ENCODE measurements around the gene CCZ1. TPM values are rescaled to one million over a fixed set of nuclear protein-coding genes. Genes with fewer than 3 reads are reported as not detected.
"Not testable (repeated sequence)": the region's sequence is repeated elsewhere in the genome, so short reads cannot be mapped to it uniquely, and the experiment has no call there.

The CCZ1 gene
- total RNA-seq = 10 to 100 TPM; 46.8 to 65.8 (median 56.6) TPM
- polyA plus RNA-seq = 100 to 1,000 TPM in 1 of 3 donors, 10 to 100 TPM in 2; 55.1 to 111 (median 66.1) TPM

DNA sequence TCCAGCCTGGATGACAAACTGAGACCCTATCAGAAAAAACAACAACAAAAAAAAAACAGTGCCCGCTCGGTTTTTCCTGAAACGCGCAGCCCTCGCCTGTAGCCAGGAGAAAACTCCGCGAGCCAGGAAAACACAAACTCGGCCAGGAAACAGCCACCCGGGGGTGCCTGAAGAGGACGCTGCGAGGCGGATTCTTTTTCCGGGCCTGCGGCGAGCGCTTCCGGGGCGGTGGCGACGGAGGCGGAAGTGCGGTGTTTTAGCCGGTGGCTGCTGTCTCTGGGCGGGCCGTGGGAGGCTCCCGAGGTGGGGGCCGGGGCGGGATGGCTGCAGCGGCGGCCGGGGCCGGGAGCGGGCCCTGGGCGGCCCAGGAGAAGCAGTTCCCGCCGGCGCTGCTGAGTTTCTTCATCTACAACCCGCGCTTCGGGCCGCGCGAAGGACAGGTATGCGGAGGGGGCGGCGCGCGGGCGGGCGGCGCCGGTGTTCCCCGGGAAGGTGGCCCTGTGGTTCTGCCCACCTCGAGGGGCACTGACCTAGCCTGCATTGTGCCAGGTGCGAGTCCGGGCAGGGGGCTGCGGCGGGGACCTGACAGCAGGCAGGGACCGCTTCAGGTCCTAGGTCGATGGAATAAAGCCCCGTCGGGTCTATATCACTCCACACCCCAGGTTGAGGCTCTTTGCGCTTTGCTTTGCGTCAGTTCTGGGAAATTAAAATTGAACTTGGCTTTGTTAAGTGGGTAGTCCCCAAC is at the start of gene CCZ1:
CCZ1 (plus strand) TSS at position 254 of the 745 bp plus-strand sequence; CDS start at position 321, 67 bp downstream.
- peak in 2 of 4 donors; percentile 37 to 42 for TF ChIP-seq POLR2AphosphoS5 (IDR thresholded peaks at IDR 0.05)
- Histone ChIP-seq H3K36me3 (peaks cover 0 to 11% (median 0%) of the 10 kb centered on the region in 4 donors), H3K27ac (peak within 1 kb of the TSS; percentile 63 to 74 (median 65)), H3K4me3 (peak within 1 kb of the TSS; percentile 43 to 51 (median 50))
- H3K27me3 ChIP-seq; H3K4me1 ChIP-seq; H3K9me3 ChIP-seq; intact Hi-C loops (cut with DNase I): not testable (repeated sequence)
- whole genome bisulfite sequencing, 2 donors = 0% methylated on average over 23 of the region's 64 CpGs
- DNase-seq = peak; percentile 77

DNA sequence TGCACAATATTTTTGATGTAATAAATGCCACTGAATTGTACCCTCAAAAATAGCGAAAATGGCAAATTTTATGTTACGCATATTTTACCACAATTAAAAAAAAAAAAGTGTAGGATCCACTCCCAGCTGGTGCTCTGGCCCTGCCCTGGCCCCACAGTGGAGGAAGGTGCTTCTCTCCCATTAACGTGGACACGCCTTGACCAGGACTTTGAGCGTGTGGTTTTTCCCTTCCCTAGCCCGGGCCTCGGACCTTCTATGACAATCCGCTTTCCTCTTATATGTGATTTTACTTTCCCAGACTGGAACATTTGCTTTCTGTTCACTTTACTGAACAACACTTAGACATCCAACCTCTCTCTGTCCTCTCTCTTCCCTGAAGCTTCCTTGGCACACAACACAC is 47.6 kb upstream of the CCZ1 start:
- intact Hi-C loops (cut with DNase I) = no loop called here

DNA sequence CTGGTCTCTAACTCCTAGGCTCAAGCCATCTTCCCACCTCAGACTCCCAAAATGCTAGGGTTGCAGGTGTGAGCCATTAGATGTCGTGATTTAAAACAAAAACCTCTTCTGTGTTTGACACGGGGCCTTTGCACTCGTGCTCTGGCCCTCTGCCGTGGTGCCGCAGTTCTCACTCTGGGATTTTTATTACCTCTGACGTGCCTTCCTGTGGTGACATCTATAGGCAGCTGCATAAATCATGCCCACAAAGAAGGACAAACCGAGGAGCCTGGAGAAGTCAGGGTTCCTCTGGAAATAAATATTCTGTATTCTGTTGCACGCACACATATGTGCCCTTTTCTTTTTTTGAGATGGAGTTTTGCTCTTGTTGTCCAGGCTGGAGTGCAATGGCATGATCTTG is 43.8 kb upstream of the CCZ1 start:
- no peaks in the 10 kb centered on the region for H3K36me3 ChIP-seq
- H3K27me3 ChIP-seq = no peaks in the 10 kb centered on the region
- no peak for DNase-seq
- H3K27ac ChIP-seq = no peak overlapping the region
- H3K4me1 ChIP-seq = peaks cover 0 to 3% (median 0%) of the 10 kb centered on the region in 4 donors
- 62 to 86% methylated on average over 8 of the region's 8 CpGs for WGBS, 2 donors
- no peaks in the 10 kb centered on the region for H3K9me3 ChIP-seq
- no peak overlapping the region for H3K4me3 ChIP-seq
- TF ChIP-seq EP300 (IDR thresholded peaks at IDR 0.05) (no peak), POLR2AphosphoS5 (IDR thresholded peaks at IDR 0.05) (no peak), POLR2A (IDR thresholded peaks at IDR 0.05) (no peak)
- TF ChIP-seq, protein P1, sequence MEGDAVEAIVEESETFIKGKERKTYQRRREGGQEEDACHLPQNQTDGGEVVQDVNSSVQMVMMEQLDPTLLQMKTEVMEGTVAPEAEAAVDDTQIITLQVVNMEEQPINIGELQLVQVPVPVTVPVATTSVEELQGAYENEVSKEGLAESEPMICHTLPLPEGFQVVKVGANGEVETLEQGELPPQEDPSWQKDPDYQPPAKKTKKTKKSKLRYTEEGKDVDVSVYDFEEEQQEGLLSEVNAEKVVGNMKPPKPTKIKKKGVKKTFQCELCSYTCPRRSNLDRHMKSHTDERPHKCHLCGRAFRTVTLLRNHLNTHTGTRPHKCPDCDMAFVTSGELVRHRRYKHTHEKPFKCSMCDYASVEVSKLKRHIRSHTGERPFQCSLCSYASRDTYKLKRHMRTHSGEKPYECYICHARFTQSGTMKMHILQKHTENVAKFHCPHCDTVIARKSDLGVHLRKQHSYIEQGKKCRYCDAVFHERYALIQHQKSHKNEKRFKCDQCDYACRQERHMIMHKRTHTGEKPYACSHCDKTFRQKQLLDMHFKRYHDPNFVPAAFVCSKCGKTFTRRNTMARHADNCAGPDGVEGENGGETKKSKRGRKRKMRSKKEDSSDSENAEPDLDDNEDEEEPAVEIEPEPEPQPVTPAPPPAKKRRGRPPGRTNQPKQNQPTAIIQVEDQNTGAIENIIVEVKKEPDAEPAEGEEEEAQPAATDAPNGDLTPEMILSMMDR (IDR thresholded peaks at IDR 0.05) = no peak
- intact Hi-C loops (cut with DNase I) = no loop called here

More for the DNA sequence above, 47.6 kb upstream of the CCZ1 start:
- WGBS, 2 donors = 63 to 88% methylated on average over 8 of the region's 8 CpGs
- H3K9me3 ChIP-seq = no peaks in the 10 kb centered on the region
- TF ChIP-seq POLR2A (IDR thresholded peaks at IDR 0.05) (no peak), EP300 (IDR thresholded peaks at IDR 0.05) (no peak), POLR2AphosphoS5 (IDR thresholded peaks at IDR 0.05) (no peak)
- TF ChIP-seq, protein P1 (IDR thresholded peaks at IDR 0.05) = no peak
- DNase-seq = no peak
- no peaks in the 10 kb centered on the region for H3K27me3 ChIP-seq
- no peaks in the 10 kb centered on the region for H3K36me3 ChIP-seq
- no peaks in the 10 kb centered on the region for H3K4me1 ChIP-seq
- no peak overlapping the region for H3K4me3 ChIP-seq
- no peak overlapping the region for H3K27ac ChIP-seq

DNA sequence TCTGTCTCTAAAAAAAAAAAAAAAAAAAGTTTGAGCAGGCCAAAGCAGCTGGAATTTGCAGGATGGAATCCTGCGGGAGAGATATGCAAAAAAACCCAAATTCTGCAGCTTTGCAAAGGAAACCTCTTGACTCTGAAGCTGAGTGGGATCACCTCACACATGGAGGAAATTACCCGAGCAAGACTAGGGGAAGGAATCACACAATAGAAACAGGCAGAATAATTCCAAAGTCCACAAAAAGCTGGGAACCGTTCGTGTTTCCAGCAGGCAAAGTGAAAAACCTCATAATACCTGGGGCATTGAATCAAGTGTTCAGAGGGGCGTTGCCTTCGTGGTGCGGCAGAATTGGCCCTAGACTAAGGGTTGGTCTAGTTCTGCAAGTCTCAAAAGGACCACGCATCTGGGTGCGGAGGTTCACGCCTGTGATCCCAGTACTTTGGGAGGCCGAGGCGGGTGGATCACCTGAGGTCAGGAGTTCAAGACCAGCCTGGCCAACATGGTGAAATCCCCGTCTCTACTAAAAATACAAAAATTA is 41.4 kb upstream of the CCZ1 start:
- H3K4me3 ChIP-seq; DNase-seq; H3K27me3 ChIP-seq; intact Hi-C loops (cut with DNase I); H3K36me3 ChIP-seq; H3K4me1 ChIP-seq; H3K9me3 ChIP-seq; H3K27ac ChIP-seq: not testable (repeated sequence)
- WGBS, 2 donors = 17 to 72% methylated on average over 13 of the region's 13 CpGs

DNA sequence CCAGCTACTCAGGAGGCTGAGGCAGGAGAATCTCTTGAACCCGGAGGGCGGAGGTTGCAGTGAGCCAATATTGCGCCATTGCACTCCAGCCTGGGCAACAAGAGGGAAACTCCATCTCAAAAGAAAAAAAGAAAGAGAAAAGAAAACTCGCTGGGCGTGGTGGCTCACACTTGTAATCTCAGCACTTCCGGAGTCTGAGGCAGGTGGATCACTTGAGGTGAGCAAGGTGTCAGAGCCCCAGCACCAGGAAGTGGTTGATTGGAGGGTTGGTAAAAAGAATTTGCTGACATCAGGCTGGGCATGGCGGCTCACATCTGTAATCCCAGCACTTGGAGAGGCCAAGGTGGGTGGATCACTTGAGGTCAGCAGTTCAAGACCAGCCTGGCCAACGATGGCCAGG is 40.0 kb upstream of the CCZ1 start:
- H3K4me3 ChIP-seq; H3K27me3 ChIP-seq; DNase-seq; H3K4me1 ChIP-seq; H3K36me3 ChIP-seq; H3K9me3 ChIP-seq; intact Hi-C loops (cut with DNase I); H3K27ac ChIP-seq: not testable (repeated sequence)
- 49 to 73% methylated on average over 8 of the region's 8 CpGs for WGBS, 2 donors

DNA sequence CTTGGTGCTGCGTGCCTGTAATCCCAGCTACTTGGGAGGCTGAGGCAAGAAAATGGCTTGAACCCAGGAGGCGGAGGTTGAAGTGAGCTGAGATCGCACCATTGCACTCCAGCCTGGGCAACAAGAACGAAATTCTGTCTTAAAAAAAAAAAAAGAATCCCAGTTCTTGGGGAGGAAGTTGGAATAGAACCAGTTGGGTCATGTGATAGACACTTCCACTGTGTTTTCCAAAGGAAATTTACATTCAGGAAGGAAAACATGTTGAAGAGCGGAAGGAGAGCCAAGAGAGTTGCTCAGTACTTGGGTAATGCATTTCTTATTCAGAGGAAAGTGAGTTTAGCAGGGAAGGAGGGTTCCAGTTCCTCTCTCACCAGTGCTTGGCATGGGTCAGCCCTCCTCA is 37.3 kb upstream of the CCZ1 start:
- H3K9me3 ChIP-seq; intact Hi-C loops (cut with DNase I): not testable (repeated sequence)

DNA sequence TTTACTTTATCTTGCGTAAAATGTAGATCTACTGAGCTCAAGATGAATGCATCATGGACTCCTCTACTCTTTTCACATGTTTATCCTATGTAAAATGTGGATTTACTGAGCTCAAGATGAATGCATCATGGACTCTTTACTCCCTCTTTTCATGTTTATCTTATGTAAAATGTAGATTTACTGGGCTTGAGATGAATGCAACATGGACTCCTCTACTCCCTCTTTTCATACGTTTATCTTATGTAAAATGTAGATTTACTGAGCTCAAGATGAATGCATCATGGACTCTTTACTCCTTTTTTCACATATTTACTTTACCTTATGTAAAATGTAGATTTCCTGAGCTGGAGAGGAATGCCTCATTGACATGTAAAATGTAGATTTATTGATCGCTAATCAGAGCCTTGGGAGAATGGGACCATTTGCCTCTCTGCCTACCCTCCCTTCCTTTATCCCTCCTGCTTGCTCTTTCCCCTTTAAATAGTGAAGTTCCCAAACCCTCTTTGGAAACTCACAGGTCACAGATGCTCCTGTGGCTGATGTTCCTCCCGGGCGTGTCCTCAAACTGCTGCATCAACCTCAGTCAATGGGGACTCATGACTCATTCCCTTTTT is 35.7 kb upstream of the CCZ1 start:
- 90 to 92% methylated on average over 5 of the region's 5 CpGs for WGBS, 2 donors
- H3K4me1 ChIP-seq; DNase-seq; H3K9me3 ChIP-seq; H3K4me3 ChIP-seq; H3K27ac ChIP-seq; H3K36me3 ChIP-seq; intact Hi-C loops (cut with DNase I); H3K27me3 ChIP-seq: not testable (repeated sequence)

More for the DNA sequence above, 37.3 kb upstream of the CCZ1 start:
- DNase-seq, H3K4me3 ChIP-seq, H3K27me3 ChIP-seq, H3K4me1 ChIP-seq, H3K27ac ChIP-seq, H3K36me3 ChIP-seq: not testable (repeated sequence)
- 88 to 95% methylated on average over 5 of the region's 5 CpGs for WGBS, 2 donors

DNA sequence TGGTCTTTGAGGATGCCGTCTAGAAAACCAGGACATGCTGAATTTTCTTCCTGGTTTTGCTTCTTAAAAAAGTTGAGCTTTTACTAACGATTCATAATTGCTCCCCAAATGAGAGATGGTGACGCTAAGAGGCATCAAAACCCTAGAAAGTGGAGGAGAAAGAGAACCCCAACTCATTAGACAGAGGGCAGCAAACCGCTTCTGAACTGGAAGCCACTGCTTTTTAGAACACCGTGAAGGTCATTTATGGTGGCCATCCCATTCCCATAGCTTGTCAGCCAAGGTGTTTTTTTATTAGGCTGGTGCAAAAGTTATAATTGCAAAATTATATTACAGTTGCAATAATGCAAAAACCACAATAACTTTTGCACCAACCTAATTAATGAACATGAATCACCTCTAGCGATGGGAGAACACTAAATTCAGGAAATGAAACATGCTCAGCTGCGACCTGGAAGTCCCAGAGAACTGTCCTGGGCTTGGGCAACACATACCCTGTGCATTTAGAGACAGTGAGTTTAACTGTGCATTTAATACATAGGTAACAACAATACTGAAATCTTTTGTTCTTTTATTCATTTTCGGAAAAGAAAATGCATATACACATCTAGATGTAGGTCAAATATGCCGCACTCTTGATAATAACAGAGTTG is 33.1 kb upstream of the CCZ1 start:
- H3K4me3 ChIP-seq; H3K27ac ChIP-seq; H3K9me3 ChIP-seq; H3K27me3 ChIP-seq; H3K4me1 ChIP-seq; intact Hi-C loops (cut with DNase I); H3K36me3 ChIP-seq; DNase-seq: not testable (repeated sequence)
- WGBS, 2 donors = 69 to 77% methylated on average over 9 of the region's 9 CpGs

Data from sigmoid colon (tissue), 7 donors.